B cell (primary cell): Measurements from ENCODE around the gene ACVR1. TPM values are rescaled to one million over a fixed set of nuclear protein-coding genes. Genes with fewer than 3 reads are reported as not detected.

Experiments used
- ATAC-seq: fragments of 200-7000 bp; cut with Tn5 transposase; one replicate; pipeline ENCODE4 v1.10.0; 2021; ENCODE audit warnings: low read depth, mild to moderate bottlenecking, moderate number of reproducible peaks, moderate library complexity
- CTCF ChIA-PET: fragments of 350-600 bp; sonication (Branson Sonifier 250); formaldehyde crosslinking; loops from one replicate; lab custom pipeline; 2021; ENCODE audit warnings: antibody characterized with exemption, inconsistent platforms; lab: Charles Lee
- POLR2A ChIA-PET: fragments of 350-600 bp; sonication (Branson Sonifier 250); formaldehyde crosslinking; loops from one replicate; lab custom pipeline; 2021; ENCODE audit warnings: antibody characterized with exemption; lab: Charles Lee
- DNase-seq: peaks from one replicate; pipeline ENCODE4 v3.0.0; 2013
- H2AFZ ChIP-seq: 2 replicates; pipeline ENCODE4 v1.6.1; 2012; ENCODE audit warnings: mild to moderate bottlenecking, low read depth, low read length; ENCODE audit not compliant: insufficient read depth, poor library complexity, severe bottlenecking
- H3K27ac ChIP-seq, 2 donors: 1 replicate in 1 of 2; 2 replicates in 1 of 2; pipeline ENCODE4 v1.5.1; 2012 to 2013; ENCODE audit warnings: low read length in 2 of 2, mild to moderate bottlenecking in 2 of 2, moderate library complexity in 1 of 2
- H3K27me3 ChIP-seq, 4 experiments: fragments of 200-600 bp in 1 of 4; sonication (generic) in 1 of 4; replicated peaks in 1 of 4; 1 replicate in 2 of 4; 2 replicates in 2 of 4; pipeline versions ENCODE4 v1.6.1 to v1.7.0; 2013 to 2016; ENCODE audit warnings: low read length in 3 of 4, mild to moderate bottlenecking in 2 of 4, mixed read lengths in 1 of 4, moderate library complexity in 1 of 4; ENCODE audit not compliant: insufficient read depth in 4 of 4, control insufficient read depth in 3 of 4; ENCODE audit errors: control extremely low read depth in 1 of 4
- H3K36me3 ChIP-seq, 2 experiments: replicated peaks in 1 of 2; 1 replicate in 1 of 2; 2 replicates in 1 of 2; pipeline versions ENCODE4 v1.6.1 to v1.7.1; 2013; ENCODE audit warnings: low read length in 1 of 2; ENCODE audit not compliant: insufficient read depth in 2 of 2, control insufficient read depth in 1 of 2; ENCODE audit errors: control extremely low read depth in 1 of 2, extremely low read depth in 1 of 2
- H3K4me1 ChIP-seq, 2 donors: fragments of 200-600 bp in 1 of 2; sonication (generic) in 1 of 2; 1 replicate in 1 of 2; 2 replicates in 1 of 2; pipeline versions ENCODE4 v1.5.1 to v1.6.1; 2013 to 2017; ENCODE audit warnings: low read length in 2 of 2; ENCODE audit not compliant: control insufficient read depth in 2 of 2, insufficient read depth in 2 of 2
- H3K4me2 ChIP-seq: replicated peaks from 2 replicates; pipeline ENCODE3; 2012; ENCODE audit warnings: mild to moderate bottlenecking, low read depth, low read length; ENCODE audit not compliant: poor library complexity, severe bottlenecking
- H3K4me3 ChIP-seq, 5 experiments: fragments of 200-600 bp in 1 of 5; sonication (generic) in 1 of 5; 1 replicate in 3 of 5; 2 replicates in 2 of 5; pipeline versions ENCODE4 v1.5.1 to v1.7.0; 2011 to 2016; ENCODE audit warnings: low read length in 4 of 5, mild to moderate bottlenecking in 4 of 5, low read depth in 2 of 5, control low read depth in 1 of 5, moderate library complexity in 1 of 5; ENCODE audit not compliant: insufficient read depth in 1 of 5; ENCODE audit errors: control extremely low read depth in 1 of 5, extremely low read depth in 1 of 5
- H3K79me2 ChIP-seq: fragments of 200-600 bp; sonication (generic); one replicate; pipeline ENCODE4 v1.6.0; 2016; ENCODE audit warnings: low read length; ENCODE audit not compliant: control insufficient read depth, insufficient read depth
- H3K9ac ChIP-seq: fragments of 200-600 bp; sonication (generic); 2 replicates; pipeline ENCODE4 v1.6.1; 2017; ENCODE audit warnings: mild to moderate bottlenecking, low read length, moderate library complexity
- H3K9me3 ChIP-seq, 3 donors: one replicate each; pipeline versions ENCODE4 v1.6.1 to v1.7.1; 2013; ENCODE audit warnings: low read length in 2 of 3; ENCODE audit not compliant: control insufficient read depth in 2 of 3, insufficient read depth in 1 of 3; ENCODE audit errors: control extremely low read depth in 1 of 3
- H4K20me1 ChIP-seq: 2 replicates; pipeline ENCODE4 v1.6.0; 2012; ENCODE audit warnings: mild to moderate bottlenecking, low read length; ENCODE audit not compliant: insufficient read depth, control insufficient read depth, poor library complexity, severe bottlenecking
- H3K27ac Mint-ChIP-seq: one replicate; pipeline ENCODE4 v1.8.0; 2021; ENCODE audit warnings: mixed read lengths
- H3K27me3 Mint-ChIP-seq: one replicate; pipeline ENCODE4 v1.8.0; 2021; ENCODE audit warnings: mixed read lengths
- H3K4me1 Mint-ChIP-seq: one replicate; pipeline ENCODE4 v1.8.0; 2021; ENCODE audit warnings: mixed read lengths
- H3K4me3 Mint-ChIP-seq: one replicate; pipeline ENCODE4 v1.8.0; 2021; ENCODE audit warnings: mixed read lengths
- H3K9me3 Mint-ChIP-seq: one replicate; pipeline ENCODE4 v1.8.0; 2022; ENCODE audit warnings: mixed read lengths; ENCODE audit not compliant: insufficient read depth
- EZH2 ChIP-seq: IDR thresholded peaks from 2 replicates; pipeline ENCODE4 v1.6.1; 2012; ENCODE audit warnings: borderline replicate concordance, low read depth, mild to moderate bottlenecking, moderate library complexity, low read length; ENCODE audit not compliant: insufficient read depth, poor library complexity, severe bottlenecking
- WGBS: methylation state at CpG from one replicate; pipeline ENCODE4 v1.1.5; 2013; ENCODE audit warnings: missing lambda C conversion rate; ENCODE audit not compliant: insufficient coverage; 5-methylcytosine and 5-hydroxymethylcytosine counted together
- intact Hi-C: fragments of 100-400 bp; cut with micrococcal nuclease; formaldehyde crosslinking; loops from one replicate; pipeline ENCODE4 v1.10.0; 2022
- polyA plus RNA-seq: library from polyadenylated mRNA; depleted of rRNA; stranded (reverse); fragments of >200 nt; gene quantifications from 2 replicates; pipeline ENCODE4 v1.2.3, GENCODE V29; 2012
- total RNA-seq, 2 donors: library from RNA; stranded (reverse); fragments of 120-200 nt in 1 of 2; gene quantifications; 1 replicate in 1 of 2; 2 replicates in 1 of 2; pipeline versions ENCODE4 v1.2.3 to v1.2.4, GENCODE V29; 2013 to 2022
- TF ChIP-seq, protein P1 (sequence below): fragments of 200-600 bp; IDR thresholded peaks from one replicate; pipeline ENCODE4 v1.8.0; 2022; ENCODE audit warnings: antibody characterized with exemption, mild to moderate bottlenecking

The ACVR1 gene
- total and polyA plus RNA-seq, 2 donors (not counting 1 experiment from before 2014, with no cell fraction given), result 3.7 to 11.7 TPM

DNA sequence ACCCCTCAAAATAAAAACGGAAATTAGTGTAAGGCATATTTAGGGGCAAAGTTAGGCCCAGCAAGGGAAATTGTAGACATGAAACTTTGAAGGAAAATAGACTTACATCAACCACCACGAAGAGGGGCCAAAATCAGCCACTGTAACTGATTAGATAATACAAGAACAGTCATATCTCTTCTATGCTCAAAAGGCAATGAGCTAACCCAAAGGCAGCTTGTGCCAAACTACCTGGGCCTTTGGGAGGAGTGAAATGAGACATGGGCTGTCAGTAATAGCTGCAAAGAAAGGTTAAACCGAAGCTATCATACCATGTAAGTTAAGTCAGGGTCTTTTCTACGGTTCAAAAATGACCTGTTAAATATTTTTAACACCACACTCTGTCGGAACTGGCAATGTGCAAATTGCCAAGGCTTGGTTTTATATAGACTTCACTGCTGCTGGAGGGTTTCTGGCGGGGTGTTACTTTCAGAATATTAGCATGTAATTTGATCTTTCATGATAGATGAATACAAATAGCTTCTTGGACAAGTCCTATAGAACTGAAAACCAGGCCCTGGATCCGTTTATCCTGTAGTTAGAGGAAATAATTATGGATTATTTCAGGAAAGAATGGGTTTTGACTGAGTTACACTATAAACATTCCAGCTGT, 69.6 kb downstream of the ACVR1 start:
- no peak for ATAC-seq
- H3K4me3 ChIP-seq, result no peak overlapping the region
- POLR2A ChIA-PET, result no interaction called here
- DNase-seq, result no peak
- no peaks in the 10 kb centered on the region for H3K4me1 Mint-ChIP-seq
- H3K9me3 Mint-ChIP-seq, result no peaks in the 10 kb centered on the region
- TF ChIP-seq EZH2, result no peak
- TF ChIP-seq, protein P1, sequence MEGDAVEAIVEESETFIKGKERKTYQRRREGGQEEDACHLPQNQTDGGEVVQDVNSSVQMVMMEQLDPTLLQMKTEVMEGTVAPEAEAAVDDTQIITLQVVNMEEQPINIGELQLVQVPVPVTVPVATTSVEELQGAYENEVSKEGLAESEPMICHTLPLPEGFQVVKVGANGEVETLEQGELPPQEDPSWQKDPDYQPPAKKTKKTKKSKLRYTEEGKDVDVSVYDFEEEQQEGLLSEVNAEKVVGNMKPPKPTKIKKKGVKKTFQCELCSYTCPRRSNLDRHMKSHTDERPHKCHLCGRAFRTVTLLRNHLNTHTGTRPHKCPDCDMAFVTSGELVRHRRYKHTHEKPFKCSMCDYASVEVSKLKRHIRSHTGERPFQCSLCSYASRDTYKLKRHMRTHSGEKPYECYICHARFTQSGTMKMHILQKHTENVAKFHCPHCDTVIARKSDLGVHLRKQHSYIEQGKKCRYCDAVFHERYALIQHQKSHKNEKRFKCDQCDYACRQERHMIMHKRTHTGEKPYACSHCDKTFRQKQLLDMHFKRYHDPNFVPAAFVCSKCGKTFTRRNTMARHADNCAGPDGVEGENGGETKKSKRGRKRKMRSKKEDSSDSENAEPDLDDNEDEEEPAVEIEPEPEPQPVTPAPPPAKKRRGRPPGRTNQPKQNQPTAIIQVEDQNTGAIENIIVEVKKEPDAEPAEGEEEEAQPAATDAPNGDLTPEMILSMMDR, result no peak
- no peak overlapping the region for H2AFZ ChIP-seq
- no peak overlapping the region for H3K27ac Mint-ChIP-seq
- no peaks in the 10 kb centered on the region for H3K4me1 ChIP-seq
- H3K9me3 ChIP-seq, result no peaks in the 10 kb centered on the region
- no peak overlapping the region for H3K4me2 ChIP-seq
- no peaks in the 10 kb centered on the region for H3K79me2 ChIP-seq
- H3K4me3 Mint-ChIP-seq, result no peak overlapping the region
- intact Hi-C loops, result no loop called here
- H3K27ac ChIP-seq, result no peak overlapping the region
- H3K27me3 ChIP-seq, result no peaks in the 10 kb centered on the region
- H4K20me1 ChIP-seq, result no peaks in the 10 kb centered on the region
- CTCF ChIA-PET, result no interaction called here
- H3K9ac ChIP-seq, result no peak overlapping the region
- no peaks in the 10 kb centered on the region for H3K36me3 ChIP-seq
- H3K27me3 Mint-ChIP-seq, result no peaks in the 10 kb centered on the region
- 94% methylated on average over 3 of the region's 7 CpGs for WGBS

DNA sequence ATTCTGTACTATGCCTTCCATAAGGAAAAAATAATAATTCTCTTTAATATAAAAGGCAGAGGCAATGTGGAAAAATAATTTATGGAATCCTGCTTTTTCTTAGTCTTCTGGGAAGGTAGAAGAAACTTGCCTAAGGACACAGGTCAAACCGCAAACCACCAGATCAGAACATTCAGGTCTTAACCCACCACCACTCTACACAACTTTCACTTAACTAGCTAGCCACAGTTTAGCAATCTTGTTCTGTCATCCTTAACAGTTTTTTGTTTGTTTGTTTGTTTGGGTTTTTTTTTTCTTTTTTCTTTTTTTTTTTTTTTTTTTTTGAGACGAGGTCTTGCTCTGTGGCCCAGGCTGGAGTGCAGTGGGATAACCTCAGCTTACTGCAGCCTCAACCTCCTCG, 70.6 kb downstream of the ACVR1 start:
- Histone ChIP-seq H3K4me1 (no peaks in the 10 kb centered on the region), H3K27ac (no peak overlapping the region), H3K9ac (no peak overlapping the region), H3K4me3 (no peak overlapping the region), H4K20me1 (no peaks in the 10 kb centered on the region), H3K36me3 (no peaks in the 10 kb centered on the region), H3K79me2 (no peaks in the 10 kb centered on the region), H3K27me3 (no peaks in the 10 kb centered on the region), H2AFZ (no peak overlapping the region), H3K4me2 (no peak overlapping the region), H3K9me3 (no peaks in the 10 kb centered on the region)
- H3K9me3 Mint-ChIP-seq, result no peaks in the 10 kb centered on the region
- no peaks in the 10 kb centered on the region for H3K27me3 Mint-ChIP-seq
- intact Hi-C loops, result no loop called here
- no peaks in the 10 kb centered on the region for H3K4me1 Mint-ChIP-seq
- no peak for ATAC-seq
- H3K4me3 Mint-ChIP-seq, result no peak overlapping the region
- no peak for TF ChIP-seq EZH2
- TF ChIP-seq, protein P1, result no peak
- no peak for DNase-seq
- POLR2A ChIA-PET, result no interaction called here
- WGBS, result 100% methylated on average over 1 of the region's 3 CpGs
- H3K27ac Mint-ChIP-seq, result no peak overlapping the region
- CTCF ChIA-PET, result no interaction called here
